Measurements from ENCODE around the gene HIGD1A. TPM values are rescaled to one million over a fixed set of nuclear protein-coding genes. Genes with fewer than 3 reads are reported as not detected.

The HIGD1A gene
- total and polyA plus RNA-seq, 10 of the 15 experiments (the other 5 are each of a cell fraction or from before 2014, with no cell fraction given), result 73.9 to 487 (median 175) TPM

GRCh38 chr3:42831321-42831713 lies 27.0 kb upstream of the HIGD1A start:
- no peaks in the 10 kb centered on the region for H3K9me3 ChIP-seq (replicated peaks; ENCODE audit: control insufficient read depth, insufficient read depth, low read length)
- H3K9ac ChIP-seq (ENCODE audit: control insufficient read depth, insufficient read depth, low read length), result no peak overlapping the region
- ChIA-PET CTCF (interaction anchor here (0.5 to 3.3 kb wide), 24 partner anchors 9 to 205 kb away, joined by 3 to 35 read pairs (median 5); partner anchors contain the start of gene HIGD1A), SMC1A (ENCODE audit: uncharacterized antibody, unreplicated experiment) (interaction anchor here (0.8 to 1.9 kb wide), 10 partner anchors 9 to 91 kb away, joined by 3 to 17 read pairs (median 5); no protein-coding TSS in a partner anchor), POLR2A (interaction anchor here (0.7 kb wide), 1 partner anchor 8 kb away, joined by 4 read pairs; no protein-coding TSS in a partner anchor), RAD21 (ENCODE audit: unreplicated experiment) (interaction anchor here (0.8 to 2.1 kb wide), 12 partner anchors 9 to 52 kb away, joined by 3 to 15 read pairs (median 4); partner anchors contain the start of genes CYP8B1 and HIGD1A)
- peak; percentile 98 for ATAC-seq
- H3K27me3 ChIP-seq (replicated peaks in 1 of 2; ENCODE audit: control insufficient read depth in 2 of 2, insufficient read depth in 2 of 2, low read length in 1 of 2), result no peaks in the 10 kb centered on the region
- in situ Hi-C loops (cut with MboI) (no loop called here), intact Hi-C loops (cut with micrococcal nuclease; ENCODE audit: unreplicated experiment) (loop anchor here (1.0 to 2.0 kb wide), 2 partner anchors 50 to 51 kb away; no protein-coding TSS in a partner anchor)
- H3K4me3 ChIP-seq, result no peak overlapping the region
- no peak overlapping the region for H2AFZ ChIP-seq (ENCODE audit: control insufficient read depth, low read depth, low read length)
- peak; percentile 97 for FAIRE-seq
- no peak overlapping the region for H3K4me2 ChIP-seq (ENCODE audit: control insufficient read depth, insufficient read depth)
- H3K79me2 ChIP-seq (ENCODE audit: control insufficient read depth, insufficient read depth, low read length), result no peaks in the 10 kb centered on the region
- BruUV-seq (replicated peaks), result no TSS peak
- WGBS (ENCODE audit: insufficient coverage, insufficient replicate concordance, low lambda C conversion rate, missing lambda C conversion rate), result 15% methylated on average over 3 of the region's 3 CpGs
- H3K4me1 ChIP-seq (ENCODE audit: control insufficient read depth, insufficient read depth, low read length), result no peaks in the 10 kb centered on the region
- H4K20me1 ChIP-seq (ENCODE audit: control insufficient read depth, insufficient read depth), result no peaks in the 10 kb centered on the region
- H3K36me3 ChIP-seq (ENCODE audit: control insufficient read depth in 2 of 2, insufficient read depth in 2 of 2, low read length in 1 of 2), result no peaks in the 10 kb centered on the region
- H3K27ac ChIP-seq (ENCODE audit: control insufficient read depth, insufficient read depth), result no peak overlapping the region
- DNase-seq (ENCODE audit: low read depth, low spot score), result no peak
- TF ChIP-seq SPI1 (IDR thresholded peaks at IDR 0.05; ENCODE audit: borderline replicate concordance, insufficient read depth, low read depth, low read length) (no peak), CREB1 (IDR thresholded peaks at IDR 0.05; ENCODE audit: low read depth) (no peak), CREM (IDR thresholded peaks at IDR 0.05; ENCODE audit: low read depth) (0 out of 2 replicates have a peak, but pooled peaks have one; percentile 40), SIX5 (IDR thresholded peaks at IDR 0.05; ENCODE audit: low read depth, low read length, severe bottlenecking) (no peak), HDAC2 (IDR thresholded peaks at IDR 0.05) (no peak), LARP7 (IDR thresholded peaks at IDR 0.05) (no peak), TCF12 (IDR thresholded peaks at IDR 0.05; ENCODE audit: low read depth, low read length) (0 out of 2 replicates have a peak, but pooled peaks have one; percentile 49), RUNX3 (IDR thresholded peaks at IDR 0.05; ENCODE audit: low read length) (0 out of 2 replicates have a peak, but pooled peaks have one; percentile 14), HDAC6 (IDR thresholded peaks at IDR 0.05; ENCODE audit: unreplicated experiment) (no peak), RAD21 (IDR thresholded peaks at IDR 0.05; ENCODE audit: insufficient read depth, low read depth, low read length) (peak; percentile 68), SMAD1 (IDR thresholded peaks at IDR 0.05; ENCODE audit: low read depth, partially characterized antibody) (no peak), ZBTB11 (CRISPR knock-in tag; IDR thresholded peaks at IDR 0.05) (no peak), YY1 (IDR thresholded peaks at IDR 0.05; ENCODE audit: low read depth, low read length) (peak; percentile 65), STAT3 (IDR thresholded peaks at IDR 0.05; ENCODE audit: low read depth, low read length) (no peak), CTCF (IDR thresholded peaks at IDR 0.05 in 2 of 3, conservative IDR thresholded peaks at IDR 0.05 in 1 of 3; ENCODE audit: control insufficient read depth in 2 of 3, extremely low read depth in 1 of 3, insufficient read depth in 1 of 3, low read depth in 3 of 3, low read length in 3 of 3) (peak; percentile 71 to 80 (median 79)), SMC3 (IDR thresholded peaks at IDR 0.05; ENCODE audit: borderline replicate concordance, low read length) (peak; percentile 69), CBFB (IDR thresholded peaks at IDR 0.05; ENCODE audit: low read depth) (no peak), KLF5 (IDR thresholded peaks at IDR 0.05; ENCODE audit: partially characterized antibody) (no peak)

Data from GM12878 (cell line).